Left lung (tissue), 10 donors: ENCODE data around the gene CREB3L4. TPM values are rescaled to one million over a fixed set of nuclear protein-coding genes. Genes with fewer than 3 reads are reported as not detected.
"Not testable (repeated sequence)": the region's sequence is repeated elsewhere in the genome, so short reads cannot be mapped to it uniquely, and the experiment has no call there.

Source experiments
- ATAC-seq: fragments of 200-7000 bp; cut with Tn5 transposase; one replicate; pipeline ENCODE4 v1.9.1; 2020; ENCODE audit warnings: moderate library complexity
- DNase-seq, 4 donors: peaks; one replicate each; pipeline ENCODE4 v3.0.0-alpha.2; 2013 to 2020
- H3K27ac ChIP-seq, 2 donors: fragments of 200-600 bp; sonication (generic) in 1 of 2; one replicate each; pipeline versions ENCODE4 v1.5.0 to v1.8.0; 2020 to 2021
- H3K27me3 ChIP-seq, 2 donors: fragments of 200-600 bp; sonication (generic) in 1 of 2; one replicate each; pipeline versions ENCODE4 v1.5.0 to v1.8.0; 2020 to 2021
- H3K36me3 ChIP-seq, 2 donors: fragments of 200-600 bp; sonication (generic) in 1 of 2; one replicate each; pipeline versions ENCODE4 v1.5.0 to v1.8.0; 2020 to 2021
- H3K4me1 ChIP-seq, 2 donors: fragments of 200-600 bp; one replicate each; pipeline ENCODE4 v1.8.0; 2021
- H3K4me3 ChIP-seq, 2 donors: fragments of 200-600 bp; sonication (generic) in 1 of 2; one replicate each; pipeline versions ENCODE4 v1.5.0 to v1.8.0; 2020 to 2021; ENCODE audit warnings: mild to moderate bottlenecking in 1 of 2
- H3K9me3 ChIP-seq, 2 donors: fragments of 200-600 bp; sonication (generic) in 1 of 2; one replicate each; pipeline versions ENCODE4 v1.5.0 to v1.8.0; 2020 to 2021
- intact Hi-C, 2 donors: fragments of 100-400 bp; cut with DNase I; formaldehyde crosslinking; loops; one replicate each; pipeline versions ENCODE4 v1.11.2 to v1.14.2; 2022
- polyA plus RNA-seq, 6 donors: library from polyadenylated mRNA; unstranded; fragments of 120-200 nt; gene quantifications; one replicate each; pipeline ENCODE4 v1.2.1, GENCODE V29; 2013; ENCODE audit not compliant: insufficient read length in 6 of 6
- total RNA-seq, 2 donors: library from RNA; stranded (reverse); fragmentation: NEBNext Ultra II Directional; extraction: Animal tissue kit (Norgen Biotek cat#: 25700); gene quantifications; one replicate each; pipeline ENCODE4 v1.2.1, GENCODE V29; 2021
- TF ChIP-seq, protein P1 (sequence below), 2 donors: fragments of 200-600 bp; sonication (generic) in 1 of 2; IDR thresholded peaks; one replicate each; pipeline versions ENCODE4 v1.5.0 to v1.8.0; 2021; ENCODE audit warnings: antibody characterized with exemption in 2 of 2
- donor health status: DM: no; HTN: yes; CAD: no.
- donor health status: DM: no; HTN: no; CAD: no.

CREB3L4 gene
- total and polyA plus RNA-seq, 8 donors, result 9.3 to 44.3 (median 35.2) TPM

GRCh38 chr1:154000420-154000819 lies 32.7 kb downstream of the CREB3L4 start:
- Histone ChIP-seq H3K27ac (no peak overlapping the region), H3K27me3 (no peaks in the 10 kb centered on the region), H3K4me1 (no peaks in the 10 kb centered on the region), H3K4me3 (no peak overlapping the region), H3K36me3 (peaks cover 0 to 9% of the 10 kb centered on the region in 2 donors), H3K9me3 (no peaks in the 10 kb centered on the region)
- no peak for DNase-seq
- TF ChIP-seq, protein P1, sequence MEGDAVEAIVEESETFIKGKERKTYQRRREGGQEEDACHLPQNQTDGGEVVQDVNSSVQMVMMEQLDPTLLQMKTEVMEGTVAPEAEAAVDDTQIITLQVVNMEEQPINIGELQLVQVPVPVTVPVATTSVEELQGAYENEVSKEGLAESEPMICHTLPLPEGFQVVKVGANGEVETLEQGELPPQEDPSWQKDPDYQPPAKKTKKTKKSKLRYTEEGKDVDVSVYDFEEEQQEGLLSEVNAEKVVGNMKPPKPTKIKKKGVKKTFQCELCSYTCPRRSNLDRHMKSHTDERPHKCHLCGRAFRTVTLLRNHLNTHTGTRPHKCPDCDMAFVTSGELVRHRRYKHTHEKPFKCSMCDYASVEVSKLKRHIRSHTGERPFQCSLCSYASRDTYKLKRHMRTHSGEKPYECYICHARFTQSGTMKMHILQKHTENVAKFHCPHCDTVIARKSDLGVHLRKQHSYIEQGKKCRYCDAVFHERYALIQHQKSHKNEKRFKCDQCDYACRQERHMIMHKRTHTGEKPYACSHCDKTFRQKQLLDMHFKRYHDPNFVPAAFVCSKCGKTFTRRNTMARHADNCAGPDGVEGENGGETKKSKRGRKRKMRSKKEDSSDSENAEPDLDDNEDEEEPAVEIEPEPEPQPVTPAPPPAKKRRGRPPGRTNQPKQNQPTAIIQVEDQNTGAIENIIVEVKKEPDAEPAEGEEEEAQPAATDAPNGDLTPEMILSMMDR (IDR thresholded peaks at IDR 0.05), result no peak
- ATAC-seq, result no peak
- intact Hi-C loops, result no loop called here

- H3K4me1 ChIP-seq, result no peaks in the 10 kb centered on the region
- H3K4me3 ChIP-seq, result no peak overlapping the region
- intact Hi-C loops, result no loop called here
- no peaks in the 10 kb centered on the region for H3K27me3 ChIP-seq
- H3K27ac ChIP-seq, result no peak overlapping the region
- DNase-seq (no peak), ATAC-seq (no peak)
- TF ChIP-seq, protein P1 (IDR thresholded peaks at IDR 0.05), result no peak
- no peaks in the 10 kb centered on the region for H3K9me3 ChIP-seq
- no peaks in the 10 kb centered on the region for H3K36me3 ChIP-seq
These were observed 38.4 kb downstream of the CREB3L4 start for GRCh38 chr1:154006136-154006535.

GRCh38 chr1:154012129-154012528 lies 44.4 kb downstream of the CREB3L4 start:
- DNase-seq, result no peak
- Histone ChIP-seq H3K27ac (no peak overlapping the region), H3K9me3 (no peaks in the 10 kb centered on the region), H3K36me3 (no peaks in the 10 kb centered on the region), H3K27me3 (no peaks in the 10 kb centered on the region), H3K4me1 (no peaks in the 10 kb centered on the region), H3K4me3 (no peak overlapping the region)
- no peak for ATAC-seq
- intact Hi-C loops, result no loop called here
- TF ChIP-seq, protein P1 (IDR thresholded peaks at IDR 0.05), result no peak

GRCh38 chr1:154012543-154012942 lies 44.8 kb downstream of the CREB3L4 start:
- intact Hi-C loops, H3K27me3 ChIP-seq, H3K27ac ChIP-seq: not testable (repeated sequence)

GRCh38 chr1:154014154-154014907 lies 46.6 kb downstream of the CREB3L4 start:
- H3K4me3 ChIP-seq, result no peak overlapping the region
- TF ChIP-seq, protein P1 (IDR thresholded peaks at IDR 0.05), result no peak
- no peaks in the 10 kb centered on the region for H3K4me1 ChIP-seq
- H3K27me3 ChIP-seq, result no peaks in the 10 kb centered on the region
- intact Hi-C loops, result no loop called here
- no peaks in the 10 kb centered on the region for H3K36me3 ChIP-seq
- no peaks in the 10 kb centered on the region for H3K9me3 ChIP-seq
- no peak for ATAC-seq
- DNase-seq, result no peak
- H3K27ac ChIP-seq, result no peak overlapping the region

More at GRCh38 chr1:154012543-154012942, 44.8 kb downstream of the CREB3L4 start:
- ATAC-seq, H3K4me3 ChIP-seq, H3K36me3 ChIP-seq, H3K4me1 ChIP-seq, H3K9me3 ChIP-seq, DNase-seq: not testable (repeated sequence)

DNA sequence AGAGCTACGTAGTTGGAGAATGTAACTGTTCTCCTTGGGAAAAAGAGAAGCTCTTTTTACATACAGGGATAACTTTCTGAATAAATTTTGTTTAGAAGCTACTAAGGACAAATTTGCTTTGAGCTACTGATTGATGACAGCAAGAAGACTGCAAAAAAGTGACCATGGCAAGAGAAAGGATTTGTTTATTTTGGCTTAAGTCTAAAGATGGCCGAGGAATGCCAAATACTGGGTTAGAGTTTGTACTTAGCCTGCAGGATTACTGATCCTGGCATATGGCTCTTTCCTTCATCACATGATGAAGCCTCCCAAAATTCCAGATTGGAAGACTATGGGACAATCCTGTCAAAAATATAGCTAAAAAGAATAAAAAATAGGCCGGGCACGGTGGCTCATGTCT lies 51.6 kb downstream of the CREB3L4 start:
- intact Hi-C loops, result no loop called here
- Histone ChIP-seq H3K4me3 (no peak overlapping the region), H3K27ac (no peak overlapping the region), H3K36me3 (no peaks in the 10 kb centered on the region), H3K4me1 (no peaks in the 10 kb centered on the region), H3K27me3 (no peaks in the 10 kb centered on the region), H3K9me3 (no peaks in the 10 kb centered on the region)
- TF ChIP-seq, protein P1 (IDR thresholded peaks at IDR 0.05), result no peak
- ATAC-seq (no peak), DNase-seq (no peak)
